ENCODE data around the gene TPSG1.

- TF ChIP-seq CTCF (conservative IDR thresholded peaks at IDR 0.05) (no peak), ZFX (IDR thresholded peaks at IDR 0.05) (no peak)
These were observed 49.3 kb downstream of the TPSG1 start for GRCh38 chr16:1175566-1176279.
